Umbilical cord (tissue), 2 donors: ENCODE results near the gene STK32B. TPM values are rescaled to one million over a fixed set of nuclear protein-coding genes. Genes with fewer than 3 reads are reported as not detected.

Source experiments
- DNase-seq: peaks from one replicate; pipeline ENCODE4 v3.0.0-alpha.2; 2015; ENCODE audit warnings: low spot score
- total RNA-seq: library from RNA; depleted of rRNA; stranded (reverse); fragments of >200 nt; gene quantifications from one replicate; pipeline ENCODE4 v1.2.3, GENCODE V29; 2014; ENCODE audit warnings: low replicate concordance; ENCODE audit not compliant: insufficient read depth

Gene STK32B
- total RNA-seq, 1 donor from 2014 or later = 7.0 TPM

DNA sequence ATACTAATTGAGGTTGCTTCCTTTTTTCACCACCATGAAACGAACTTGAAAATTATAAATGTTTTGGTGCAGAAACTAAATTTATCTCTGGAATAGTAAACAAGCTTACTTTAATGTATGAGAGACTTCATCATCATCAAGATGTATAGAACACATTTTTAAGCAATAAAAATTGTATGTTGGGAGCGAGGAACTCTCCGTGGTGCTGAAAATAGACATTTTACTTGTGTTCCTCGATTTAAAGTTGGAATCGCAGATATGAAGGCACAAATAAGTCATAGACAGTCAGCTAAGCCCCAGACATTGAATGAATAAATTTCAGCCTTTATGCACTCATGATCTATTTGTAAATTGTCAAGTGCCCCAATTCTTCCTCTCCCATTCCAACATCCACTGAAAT lies 310.7 kb downstream of the STK32B start:
- peak; percentile 32 for DNase-seq

DNA sequence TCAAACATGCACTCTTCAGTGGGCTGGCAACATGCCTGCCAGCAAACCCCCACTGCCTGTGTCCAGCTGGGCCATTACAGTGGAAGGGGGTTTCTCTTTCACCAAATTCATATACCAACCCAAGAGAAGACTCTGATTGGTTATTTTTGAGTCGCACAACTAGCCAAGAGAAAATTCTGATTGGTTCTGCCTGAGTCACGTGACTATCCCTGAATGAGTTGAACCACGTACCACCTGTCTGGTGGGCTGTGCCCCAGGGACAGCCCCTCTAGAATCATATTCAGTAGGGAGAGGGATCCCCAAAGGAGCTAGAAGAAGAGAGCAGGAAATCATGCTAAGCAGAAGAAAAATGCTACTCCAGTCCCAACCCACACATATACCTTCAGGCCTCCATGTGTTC lies 313.1 kb downstream of the STK32B start:
- DNase-seq = no peak

- DNase-seq = peak; percentile 54
These were observed 314.1 kb downstream of the STK32B start for GRCh38 chr4:5365071-5366008.

DNA sequence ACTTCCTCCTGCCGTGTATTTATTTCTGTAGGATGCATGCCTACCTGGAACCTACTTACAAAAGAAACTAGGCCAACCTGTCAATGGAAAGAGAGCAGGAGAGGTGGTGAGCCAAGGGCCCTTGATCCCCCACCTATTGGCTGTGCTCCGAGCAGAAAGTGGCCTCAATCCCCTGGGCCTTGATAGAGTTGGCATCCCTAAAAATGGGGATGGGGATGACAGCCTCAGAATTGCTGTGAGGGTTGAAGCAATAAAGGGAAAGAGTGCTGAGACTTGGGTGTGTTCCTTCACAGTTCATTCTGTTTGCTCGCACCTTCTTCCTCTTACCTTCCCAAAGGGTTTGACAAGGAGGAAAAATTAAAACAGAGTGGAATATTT lies 314.7 kb downstream of the STK32B start:
- no peak for DNase-seq

DNA sequence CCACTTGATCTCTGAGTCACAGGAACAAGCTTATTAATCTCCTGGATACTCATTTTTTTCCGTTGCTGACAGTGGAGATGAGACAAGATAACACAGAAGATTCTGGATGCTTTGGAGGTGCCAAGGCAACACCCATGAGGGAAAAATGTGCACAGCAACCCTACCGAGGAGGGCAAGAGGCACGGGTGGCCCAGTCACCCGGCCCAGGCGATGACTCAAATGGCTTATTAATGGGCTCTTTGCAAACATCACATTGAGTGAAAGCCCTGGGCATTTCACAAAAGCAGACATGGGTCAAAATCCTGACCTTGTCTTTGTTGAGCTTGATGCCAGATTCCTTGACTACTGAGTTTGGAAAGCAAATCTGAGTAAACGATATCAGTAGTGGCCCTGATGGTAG lies 315.1 kb downstream of the STK32B start:
- no peak for DNase-seq

DNA sequence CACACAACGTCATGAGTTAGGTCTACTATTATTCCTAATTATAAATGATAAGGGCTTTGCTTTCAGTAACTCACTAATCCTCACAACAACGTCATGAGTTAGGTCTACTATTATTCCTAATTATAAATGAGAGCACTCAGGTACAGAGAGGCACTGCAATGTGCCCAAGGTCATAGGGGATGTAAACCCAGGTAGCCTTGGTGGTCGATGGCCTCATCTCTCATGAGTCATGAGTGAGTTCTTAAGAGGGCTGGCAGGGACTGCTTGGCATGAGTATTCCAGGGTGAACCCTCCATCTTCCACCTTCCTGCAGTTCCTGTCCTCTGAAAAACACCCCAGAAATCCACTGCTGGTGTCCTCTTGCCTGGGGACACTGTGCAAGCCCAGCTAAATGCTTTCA lies 317.1 kb downstream of the STK32B start:
- DNase-seq = no peak

GRCh38 chr4:5370286-5370685 lies 319.0 kb downstream of the STK32B start:
- DNase-seq = no peak

GRCh38 chr4:5371415-5372190 lies 320.3 kb downstream of the STK32B start:
- DNase-seq = no peak

- DNase-seq = no peak
These were observed 320.9 kb downstream of the STK32B start for GRCh38 chr4:5372198-5372597.

DNA sequence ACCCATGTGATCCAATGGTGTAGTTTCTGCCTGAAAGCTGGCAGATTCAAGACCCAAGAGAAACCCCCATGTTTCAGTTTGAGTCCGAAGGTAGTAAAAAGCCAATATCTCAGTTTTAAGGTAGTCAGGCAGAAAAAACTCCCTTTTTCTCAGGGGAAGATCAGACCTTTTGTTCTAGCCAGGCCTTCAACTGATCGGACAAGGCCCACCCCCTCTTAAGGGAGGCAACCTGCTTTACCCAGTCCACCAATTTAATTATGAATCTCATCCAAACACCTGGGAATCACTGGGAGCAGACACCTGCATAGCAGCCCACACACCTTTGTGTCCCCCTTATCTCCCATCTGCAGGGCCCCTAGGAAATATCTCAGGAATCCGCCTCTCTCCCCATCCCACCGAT lies 322.0 kb downstream of the STK32B start:
- no peak for DNase-seq

GRCh38 chr4:5374592-5374991 lies 323.3 kb downstream of the STK32B start:
- no peak for DNase-seq

GRCh38 chr4:5374994-5375393 lies 323.7 kb downstream of the STK32B start:
- no peak for DNase-seq

- no peak for DNase-seq
These were observed 324.7 kb downstream of the STK32B start for GRCh38 chr4:5376015-5376414.

DNA sequence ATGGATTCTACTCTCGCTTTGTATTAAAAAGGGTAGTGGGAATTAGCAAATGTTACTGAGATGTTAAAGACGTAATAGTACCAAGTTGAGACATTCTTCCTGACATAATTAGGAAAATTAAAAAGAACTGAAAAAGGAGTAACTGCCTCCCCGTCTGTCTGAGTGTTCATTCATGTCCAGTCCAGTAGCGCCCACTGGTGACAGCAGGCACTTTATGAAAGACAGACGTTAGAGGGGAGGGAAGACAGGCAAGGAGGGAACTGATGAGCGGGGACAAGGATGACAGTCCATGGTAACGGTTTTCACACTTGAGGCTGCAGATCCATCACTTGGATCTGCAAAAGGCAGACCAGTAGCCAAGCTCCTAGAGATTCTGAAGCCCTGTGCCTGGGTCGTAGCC lies 326.7 kb downstream of the STK32B start:
- no peak for DNase-seq

GRCh38 chr4:5379895-5380294 lies 328.6 kb downstream of the STK32B start:
- peak; percentile 54 for DNase-seq

DNA sequence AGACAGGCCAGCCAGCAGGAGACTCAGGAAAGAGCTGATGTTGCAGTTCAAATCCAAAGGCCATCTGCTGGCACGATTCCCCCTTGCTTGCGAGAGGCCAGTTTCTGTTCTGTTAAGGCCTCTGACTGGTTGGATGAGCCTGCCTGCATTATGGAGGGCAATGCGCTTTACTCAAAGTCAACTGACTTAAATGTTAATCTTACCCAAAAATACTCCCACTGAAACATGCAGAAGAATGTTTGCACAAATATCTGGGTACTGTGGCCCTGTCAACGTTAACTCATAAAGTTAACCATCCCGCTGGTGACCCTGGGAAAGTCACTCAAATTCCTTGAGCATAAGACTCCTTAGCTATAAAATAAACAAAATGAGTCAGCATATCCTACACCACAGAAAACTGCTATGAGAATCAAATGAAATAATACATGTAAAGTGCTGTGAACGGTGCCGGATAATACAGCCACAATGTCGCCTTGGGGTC lies 330.7 kb downstream of the STK32B start:
- DNase-seq = peak; percentile 98

- DNase-seq = no peak
These were observed 332.1 kb downstream of the STK32B start for GRCh38 chr4:5383191-5383980.

- peak; percentile 78 for DNase-seq
These were observed 334.5 kb downstream of the STK32B start for GRCh38 chr4:5385741-5386311.

DNA sequence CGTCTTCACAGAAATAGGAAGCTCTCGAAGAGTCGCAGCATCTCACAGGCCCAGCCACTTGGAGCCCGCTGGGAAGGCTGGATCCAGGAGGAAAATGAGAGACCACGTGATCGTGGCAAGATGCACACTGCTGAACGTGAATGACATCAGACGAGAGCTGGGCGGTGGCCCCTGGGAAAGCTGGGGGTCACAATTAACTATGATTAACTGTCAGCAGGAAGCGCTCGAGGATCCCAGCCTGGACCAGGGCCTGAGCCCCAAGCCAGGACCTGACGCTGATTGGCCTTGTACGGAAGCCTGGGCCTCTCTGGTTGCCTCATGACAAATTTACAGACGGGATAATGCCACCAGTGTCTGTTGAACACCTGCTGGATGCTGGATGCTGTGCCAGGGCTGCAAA lies 335.6 kb downstream of the STK32B start:
- DNase-seq = no peak

DNA sequence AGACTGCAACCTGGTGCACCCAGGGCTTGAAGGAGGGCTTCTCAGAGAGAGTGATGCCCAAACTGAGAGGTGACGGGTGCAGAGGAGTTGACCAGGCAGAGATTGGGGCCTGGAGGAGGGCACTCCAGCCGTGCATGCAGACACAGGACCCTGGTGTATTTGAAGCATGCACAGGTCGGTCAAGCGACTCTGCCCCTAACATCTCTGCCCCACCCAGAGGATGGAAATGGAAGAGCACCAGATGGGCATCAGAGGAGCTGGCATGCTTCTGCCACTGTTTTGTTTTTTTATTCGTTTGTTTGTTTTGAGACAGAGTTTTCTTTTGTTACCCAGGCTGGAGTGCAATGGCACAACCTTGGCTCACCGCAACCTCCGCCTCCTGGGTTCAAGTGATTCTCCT lies 336.2 kb downstream of the STK32B start:
- DNase-seq = no peak

DNA sequence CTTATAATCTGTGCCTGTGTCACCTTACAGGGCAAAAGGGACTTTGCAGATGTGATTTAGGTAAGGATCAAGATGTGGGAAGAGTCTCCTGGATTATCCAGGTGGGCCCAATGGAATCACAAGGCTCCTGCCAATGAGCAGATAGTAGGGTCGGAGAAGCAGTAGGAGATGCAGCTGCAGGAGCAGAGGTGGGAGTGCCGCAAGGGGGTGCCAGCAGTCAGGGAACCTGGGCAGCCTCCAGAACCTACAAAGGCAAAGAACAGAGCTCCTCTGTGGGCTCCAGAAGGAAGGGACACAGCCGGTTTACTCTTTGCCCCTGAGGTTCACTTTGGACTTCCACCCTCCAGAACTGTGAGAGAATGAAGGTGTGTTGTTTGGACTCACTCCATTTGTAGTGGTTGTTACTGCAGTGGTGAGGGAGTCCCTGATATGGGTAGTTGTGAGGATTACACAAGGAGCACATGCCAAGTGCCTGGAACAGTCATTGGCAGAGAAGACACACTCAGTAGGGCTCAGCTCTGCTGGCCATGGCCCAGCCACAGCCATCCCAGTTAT lies 338.6 kb downstream of the STK32B start:
- DNase-seq = no peak
